DOHH2 (cell line): ENCODE measurements around the gene HOXA1.

Experiments used
- CTCF ChIP-seq: fragments of 200-600 bp; sonication (generic); IDR thresholded peaks from one replicate; pipeline ENCODE4 v1.5.1; 2014; ENCODE audit warnings: antibody characterized with exemption, mild to moderate bottlenecking, low read depth, low read length; ENCODE audit not compliant: poor library complexity, severe bottlenecking
- EZH2phosphoT487 ChIP-seq: fragments of 200-600 bp; sonication (generic); IDR thresholded peaks from 2 replicates; pipeline ENCODE4 v1.6.1; 2017; ENCODE audit warnings: borderline replicate concordance, mild to moderate bottlenecking, antibody characterized with exemption, low read length, moderate library complexity, mixed read lengths

- TF ChIP-seq CTCF (no peak), EZH2phosphoT487 (no peak)
Observed at GRCh38 chr7:27101171-27101956, 5.6 kb upstream of the HOXA1 start.
